ENCODE measurements around the gene MYL10. TPM values are rescaled to one million over a fixed set of nuclear protein-coding genes. Genes with fewer than 3 reads are reported as not detected.

The MYL10 gene
- total RNA-seq, 1 donor, result not detected

GRCh38 chr7:101635484-101635883 is 6.4 kb upstream of the MYL10 start:
- H2AFZ ChIP-seq (ENCODE audit: low read length), result no peak overlapping the region

GRCh38 chr7:101634196-101634717 is 5.2 kb upstream of the MYL10 start:
- Histone ChIP-seq H3K27me3 (ENCODE audit: insufficient read depth, low read length) (no peaks in the 10 kb centered on the region), H3K4me1 (ENCODE audit: insufficient read depth, low read length) (peaks cover 9% of the 10 kb centered on the region), H3K36me3 (ENCODE audit: insufficient read depth, low read length) (no peaks in the 10 kb centered on the region), H3K27ac (ENCODE audit: low read depth, low read length) (no peak overlapping the region), H3K4me2 (ENCODE audit: insufficient read depth, low read length) (no peak overlapping the region), H2AFZ (ENCODE audit: low read length) (no peak overlapping the region), H3K9me3 (ENCODE audit: low read depth, low read length) (no peaks in the 10 kb centered on the region), H3K79me2 (ENCODE audit: insufficient read depth, low read length) (no peaks in the 10 kb centered on the region), H4K20me1 (ENCODE audit: insufficient read depth, low read length) (no peaks in the 10 kb centered on the region), H3K4me3 (ENCODE audit: insufficient read depth, low read length) (no peak overlapping the region)
- no peak for TF ChIP-seq CTCF (IDR thresholded peaks at IDR 0.05; ENCODE audit: extremely low read depth, low read depth, low read length)
- no peak for DNase-seq (ENCODE audit: insufficient read length, low spot score, missing footprints)

More at GRCh38 chr7:101635484-101635883, 6.4 kb upstream of the MYL10 start:
- H3K4me2 ChIP-seq (ENCODE audit: insufficient read depth, low read length), result no peak overlapping the region
- H3K36me3 ChIP-seq (ENCODE audit: insufficient read depth, low read length), result no peaks in the 10 kb centered on the region
- peaks cover 9% of the 10 kb centered on the region for H3K4me1 ChIP-seq (ENCODE audit: insufficient read depth, low read length)
- peak; percentile 65 for DNase-seq (ENCODE audit: insufficient read length, low spot score, missing footprints)
- no peaks in the 10 kb centered on the region for H3K9me3 ChIP-seq (ENCODE audit: low read depth, low read length)
- no peak overlapping the region for H3K27ac ChIP-seq (ENCODE audit: low read depth, low read length)
- H3K4me3 ChIP-seq (ENCODE audit: insufficient read depth, low read length), result no peak overlapping the region
- H3K27me3 ChIP-seq (ENCODE audit: insufficient read depth, low read length), result no peaks in the 10 kb centered on the region
- TF ChIP-seq CTCF (IDR thresholded peaks at IDR 0.05; ENCODE audit: extremely low read depth, low read depth, low read length), result no peak
- H3K79me2 ChIP-seq (ENCODE audit: insufficient read depth, low read length), result no peaks in the 10 kb centered on the region
- no peaks in the 10 kb centered on the region for H4K20me1 ChIP-seq (ENCODE audit: insufficient read depth, low read length)

GRCh38 chr7:101633511-101633910 is 4.4 kb upstream of the MYL10 start:
- Histone ChIP-seq H3K36me3 (ENCODE audit: insufficient read depth, low read length) (no peaks in the 10 kb centered on the region), H3K27me3 (ENCODE audit: insufficient read depth, low read length) (no peaks in the 10 kb centered on the region), H3K9me3 (ENCODE audit: low read depth, low read length) (no peaks in the 10 kb centered on the region), H3K4me1 (ENCODE audit: insufficient read depth, low read length) (peaks cover 9% of the 10 kb centered on the region), H3K79me2 (ENCODE audit: insufficient read depth, low read length) (no peaks in the 10 kb centered on the region), H2AFZ (ENCODE audit: low read length) (no peak overlapping the region), H4K20me1 (ENCODE audit: insufficient read depth, low read length) (no peaks in the 10 kb centered on the region), H3K4me3 (ENCODE audit: insufficient read depth, low read length) (no peak overlapping the region), H3K4me2 (ENCODE audit: insufficient read depth, low read length) (no peak overlapping the region), H3K27ac (ENCODE audit: low read depth, low read length) (no peak overlapping the region)
- TF ChIP-seq CTCF (IDR thresholded peaks at IDR 0.05; ENCODE audit: extremely low read depth, low read depth, low read length), result no peak
- DNase-seq (ENCODE audit: insufficient read length, low spot score, missing footprints), result peak; percentile 61

GRCh38 chr7:101632641-101633040 is 3.5 kb upstream of the MYL10 start:
- H3K4me3 ChIP-seq (ENCODE audit: insufficient read depth, low read length), result no peak overlapping the region
- no peaks in the 10 kb centered on the region for H4K20me1 ChIP-seq (ENCODE audit: insufficient read depth, low read length)
- no peak overlapping the region for H3K4me2 ChIP-seq (ENCODE audit: insufficient read depth, low read length)
- no peaks in the 10 kb centered on the region for H3K9me3 ChIP-seq (ENCODE audit: low read depth, low read length)
- no peaks in the 10 kb centered on the region for H3K36me3 ChIP-seq (ENCODE audit: insufficient read depth, low read length)
- TF ChIP-seq CTCF (IDR thresholded peaks at IDR 0.05; ENCODE audit: extremely low read depth, low read depth, low read length), result no peak
- no peak overlapping the region for H2AFZ ChIP-seq (ENCODE audit: low read length)
- peak; percentile 38 for DNase-seq (ENCODE audit: insufficient read length, low spot score, missing footprints)
- no peak overlapping the region for H3K27ac ChIP-seq (ENCODE audit: low read depth, low read length)
- H3K27me3 ChIP-seq (ENCODE audit: insufficient read depth, low read length), result no peaks in the 10 kb centered on the region
- H3K79me2 ChIP-seq (ENCODE audit: insufficient read depth, low read length), result no peaks in the 10 kb centered on the region
- peaks cover 9% of the 10 kb centered on the region for H3K4me1 ChIP-seq (ENCODE audit: insufficient read depth, low read length)
